CD4-positive, alpha-beta T cell treated with Interleukin-2 at 100 ng/mL for 4 hours (primary cell): ENCODE data around the gene NCF2.

Source experiments
- DNase-seq: peaks from one replicate; pipeline ENCODE4 v3.0.0-alpha.2; 2020; ENCODE audit warnings: low spot score

Gene NCF2

GRCh38 chr1:183611021-183611420 lies 20.8 kb upstream of the NCF2 start:
- no peak for DNase-seq

- DNase-seq = no peak
Observed at GRCh38 chr1:183609759-183610452, 19.6 kb upstream of the NCF2 start.

- DNase-seq = no peak
Observed at GRCh38 chr1:183609313-183609712, 19.1 kb upstream of the NCF2 start.

GRCh38 chr1:183607322-183607980 lies 17.2 kb upstream of the NCF2 start:
- DNase-seq = no peak

GRCh38 chr1:183605904-183606303 lies 15.6 kb upstream of the NCF2 start:
- DNase-seq = no peak

- no peak for DNase-seq
Observed at GRCh38 chr1:183604815-183605214, 14.6 kb upstream of the NCF2 start.

- DNase-seq = no peak
Observed at GRCh38 chr1:183604038-183604808, 14.0 kb upstream of the NCF2 start.

GRCh38 chr1:183602510-183602909 lies 12.3 kb upstream of the NCF2 start:
- no peak for DNase-seq

- no peak for DNase-seq
Observed at GRCh38 chr1:183600634-183601033, 10.4 kb upstream of the NCF2 start.

GRCh38 chr1:183600136-183600535 lies 9.9 kb upstream of the NCF2 start:
- no peak for DNase-seq

GRCh38 chr1:183598386-183598785 lies 8.1 kb upstream of the NCF2 start:
- DNase-seq = no peak

GRCh38 chr1:183597656-183598347 lies 7.5 kb upstream of the NCF2 start:
- DNase-seq = no peak

GRCh38 chr1:183596500-183596899 lies 6.2 kb upstream of the NCF2 start:
- DNase-seq = no peak

GRCh38 chr1:183595537-183595936 lies 5.3 kb upstream of the NCF2 start:
- DNase-seq = no peak

GRCh38 chr1:183593356-183593755 lies 3.1 kb upstream of the NCF2 start:
- DNase-seq = no peak

- DNase-seq = no peak
Observed at GRCh38 chr1:183592733-183593132, 2.5 kb upstream of the NCF2 start.

GRCh38 chr1:183589874-183590243 lies 400 bp downstream of the NCF2 start:
- DNase-seq = no peak

- DNase-seq = no peak
Observed at GRCh38 chr1:183589384-183589783, 875 bp downstream of the NCF2 start.

GRCh38 chr1:183588827-183589226 lies 1.4 kb downstream of the NCF2 start:
- DNase-seq = peak; percentile 28

GRCh38 chr1:183586926-183587325 lies 3.3 kb downstream of the NCF2 start:
- DNase-seq = no peak

- DNase-seq = no peak
Observed at GRCh38 chr1:183586455-183586854, 3.8 kb downstream of the NCF2 start.

- DNase-seq = no peak
Observed at GRCh38 chr1:183585038-183585437, 5.2 kb downstream of the NCF2 start.

- DNase-seq = no peak
Observed at GRCh38 chr1:183584147-183584546, 6.1 kb downstream of the NCF2 start.
